ENCODE results near the gene TPP2. TPM values are rescaled to one million over a fixed set of nuclear protein-coding genes. Genes with fewer than 3 reads are reported as not detected.
A peak's percentile ranks its signal among the peaks of the same experiment; 100 is the strongest.

TPP2 gene
- total RNA-seq, 2 donors from 2014 or later: 64.2 to 80.6 TPM

DNA sequence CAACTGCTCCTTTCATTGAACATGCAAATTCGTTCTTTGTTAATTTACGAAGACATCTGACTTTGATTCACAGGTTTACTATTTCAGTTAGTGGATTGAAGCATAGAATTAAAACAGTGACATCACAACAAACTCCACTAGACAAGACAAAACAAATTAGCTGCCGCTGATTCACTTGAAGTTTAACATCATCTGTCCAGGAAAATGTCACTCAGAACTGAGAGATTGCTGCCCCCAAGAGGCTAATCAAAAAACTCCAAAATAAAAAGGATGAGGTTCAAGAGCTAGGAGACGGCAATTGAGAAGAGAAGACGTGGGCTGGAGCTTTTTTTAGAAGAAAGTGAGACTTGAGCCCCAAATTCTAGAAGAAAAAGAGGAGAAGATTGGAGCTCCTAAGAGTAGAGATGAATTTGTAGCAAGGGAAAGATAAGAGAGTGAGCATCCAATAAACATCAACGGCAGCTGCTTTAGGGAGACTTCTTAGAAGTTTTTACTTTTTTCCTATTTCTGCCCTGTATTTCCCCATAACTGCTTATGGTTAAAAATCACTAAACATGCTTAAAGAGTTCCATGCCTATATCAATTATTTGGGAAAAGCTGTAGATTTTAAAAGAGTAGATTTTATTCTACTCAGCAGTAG, 40.8 kb upstream of the TPP2 start:
- Histone ChIP-seq H3K27me3 (ENCODE audit: control insufficient read depth, insufficient read depth, low read length, poor library complexity, severe bottlenecking) (no peaks in the 10 kb centered on the region), H3K4me1 (ENCODE audit: control insufficient read depth, insufficient read depth, low read length) (no peaks in the 10 kb centered on the region), H3K36me3 (ENCODE audit: control insufficient read depth, insufficient read depth, low read length) (no peaks in the 10 kb centered on the region), H3K9me3 (ENCODE audit: control insufficient read depth, low read length) (no peaks in the 10 kb centered on the region), H3K27ac (ENCODE audit: low read depth, low read length) (no peak overlapping the region), H3K9ac (ENCODE audit: extremely low read depth, low read length, poor library complexity, severe bottlenecking) (no peak overlapping the region), H3K4me3 (ENCODE audit: low read length) (no peak overlapping the region)
- H3K27me3 Mint-ChIP-seq (ENCODE audit: insufficient read depth): no peaks in the 10 kb centered on the region
- 65 to 66% methylated on average over 4 to 6 of the region's 6 CpGs for WGBS, 2 experiments (ENCODE audit: insufficient coverage in 1 of 2, insufficient read length in 1 of 2)
- H3K4me1 Mint-ChIP-seq: peaks cover 3% of the 10 kb centered on the region
- no peak overlapping the region for H3K4me3 Mint-ChIP-seq
- H3K36me3 Mint-ChIP-seq (ENCODE audit: low read depth): no peaks in the 10 kb centered on the region
- H3K9me3 Mint-ChIP-seq: no peaks in the 10 kb centered on the region
- no peak for DNase-seq
- TF ChIP-seq, protein P1, sequence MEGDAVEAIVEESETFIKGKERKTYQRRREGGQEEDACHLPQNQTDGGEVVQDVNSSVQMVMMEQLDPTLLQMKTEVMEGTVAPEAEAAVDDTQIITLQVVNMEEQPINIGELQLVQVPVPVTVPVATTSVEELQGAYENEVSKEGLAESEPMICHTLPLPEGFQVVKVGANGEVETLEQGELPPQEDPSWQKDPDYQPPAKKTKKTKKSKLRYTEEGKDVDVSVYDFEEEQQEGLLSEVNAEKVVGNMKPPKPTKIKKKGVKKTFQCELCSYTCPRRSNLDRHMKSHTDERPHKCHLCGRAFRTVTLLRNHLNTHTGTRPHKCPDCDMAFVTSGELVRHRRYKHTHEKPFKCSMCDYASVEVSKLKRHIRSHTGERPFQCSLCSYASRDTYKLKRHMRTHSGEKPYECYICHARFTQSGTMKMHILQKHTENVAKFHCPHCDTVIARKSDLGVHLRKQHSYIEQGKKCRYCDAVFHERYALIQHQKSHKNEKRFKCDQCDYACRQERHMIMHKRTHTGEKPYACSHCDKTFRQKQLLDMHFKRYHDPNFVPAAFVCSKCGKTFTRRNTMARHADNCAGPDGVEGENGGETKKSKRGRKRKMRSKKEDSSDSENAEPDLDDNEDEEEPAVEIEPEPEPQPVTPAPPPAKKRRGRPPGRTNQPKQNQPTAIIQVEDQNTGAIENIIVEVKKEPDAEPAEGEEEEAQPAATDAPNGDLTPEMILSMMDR (conservative IDR thresholded peaks at IDR 0.05): peak; percentile 75
- H3K27ac Mint-ChIP-seq: no peak overlapping the region

DNA sequence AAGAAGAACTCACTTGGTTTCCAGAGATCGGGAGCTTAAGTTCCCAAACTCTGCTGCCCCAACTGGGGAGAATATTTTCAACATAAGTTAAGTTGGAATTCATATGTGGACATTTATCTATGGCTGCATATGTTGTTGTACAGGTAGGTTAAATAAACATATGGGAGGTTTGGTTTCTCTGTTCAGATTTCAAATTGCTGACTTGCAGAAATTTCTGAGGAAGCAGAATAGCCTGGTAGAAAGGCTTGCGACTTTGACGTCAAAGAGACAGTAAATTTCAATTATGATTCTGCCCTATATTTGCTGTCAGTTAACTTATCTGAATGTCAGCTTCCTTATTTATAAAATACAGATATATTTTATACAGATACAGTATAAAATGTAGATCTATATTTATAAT, 40.0 kb upstream of the TPP2 start:
- Histone ChIP-seq H3K4me1 (ENCODE audit: control insufficient read depth, insufficient read depth, low read length) (no peaks in the 10 kb centered on the region), H3K27ac (ENCODE audit: low read depth, low read length) (no peak overlapping the region), H3K9ac (ENCODE audit: extremely low read depth, low read length, poor library complexity, severe bottlenecking) (no peak overlapping the region), H3K9me3 (ENCODE audit: control insufficient read depth, low read length) (no peaks in the 10 kb centered on the region), H3K27me3 (ENCODE audit: control insufficient read depth, insufficient read depth, low read length, poor library complexity, severe bottlenecking) (no peaks in the 10 kb centered on the region), H3K36me3 (ENCODE audit: control insufficient read depth, insufficient read depth, low read length) (no peaks in the 10 kb centered on the region), H3K4me3 (ENCODE audit: low read length) (no peak overlapping the region)
- H3K9me3 Mint-ChIP-seq: no peaks in the 10 kb centered on the region
- WGBS, 2 experiments (ENCODE audit: insufficient coverage in 1 of 2, insufficient read length in 1 of 2): 92% methylated on average over 3 of the region's 3 CpGs; no CpG with 5 or more reads in 1 of the 2 experiments
- no peak overlapping the region for H3K4me3 Mint-ChIP-seq
- no peak for DNase-seq
- TF ChIP-seq, protein P1 (conservative IDR thresholded peaks at IDR 0.05): no peak
- H3K36me3 Mint-ChIP-seq (ENCODE audit: low read depth): no peaks in the 10 kb centered on the region
- H3K4me1 Mint-ChIP-seq: peaks cover 3% of the 10 kb centered on the region
- H3K27me3 Mint-ChIP-seq (ENCODE audit: insufficient read depth): no peaks in the 10 kb centered on the region
- H3K27ac Mint-ChIP-seq: no peak overlapping the region

DNA sequence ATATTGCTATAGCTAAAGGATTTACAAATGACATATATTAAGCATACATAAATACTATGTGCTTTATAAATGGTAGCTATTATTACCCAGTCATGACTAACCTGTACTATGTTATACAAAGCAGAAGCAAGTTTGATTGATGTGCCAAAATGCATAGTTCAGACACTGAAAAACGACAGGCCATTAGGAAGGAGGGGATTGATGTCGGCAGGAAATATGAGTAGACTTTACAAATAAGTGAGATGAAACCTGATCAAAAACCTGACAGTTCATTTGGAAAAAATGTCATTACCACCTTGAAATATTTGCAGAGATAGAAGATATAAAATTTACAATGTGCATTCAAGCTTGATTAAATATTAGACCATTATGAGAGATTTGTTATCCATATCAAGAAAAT, 38.8 kb upstream of the TPP2 start:
- TF ChIP-seq, protein P1 (conservative IDR thresholded peaks at IDR 0.05): no peak

More for the DNA sequence above, 38.8 kb upstream of the TPP2 start:
- Mint-ChIP-seq H3K4me3 (no peak overlapping the region), H3K27me3 (ENCODE audit: insufficient read depth) (no peaks in the 10 kb centered on the region), H3K4me1 (peaks cover 3% of the 10 kb centered on the region), H3K9me3 (no peaks in the 10 kb centered on the region), H3K36me3 (ENCODE audit: low read depth) (no peaks in the 10 kb centered on the region), H3K27ac (no peak overlapping the region)
- DNase-seq: no peak
- Histone ChIP-seq H3K36me3 (ENCODE audit: control insufficient read depth, insufficient read depth, low read length) (no peaks in the 10 kb centered on the region), H3K9me3 (ENCODE audit: control insufficient read depth, low read length) (no peaks in the 10 kb centered on the region), H3K4me1 (ENCODE audit: control insufficient read depth, insufficient read depth, low read length) (no peaks in the 10 kb centered on the region), H3K9ac (ENCODE audit: extremely low read depth, low read length, poor library complexity, severe bottlenecking) (no peak overlapping the region), H3K4me3 (ENCODE audit: low read length) (no peak overlapping the region), H3K27me3 (ENCODE audit: control insufficient read depth, insufficient read depth, low read length, poor library complexity, severe bottlenecking) (no peaks in the 10 kb centered on the region), H3K27ac (ENCODE audit: low read depth, low read length) (no peak overlapping the region)
- WGBS, 2 experiments (ENCODE audit: insufficient coverage in 1 of 2, insufficient read length in 1 of 2): 86 to 87% methylated on average over 2 of the region's 2 CpGs

Measured in endodermal cell (in vitro differentiated cells).